NCI-H2081 (cell line): ENCODE results near the gene SLC29A1.

Experiments used
- DNase-seq, 2 experiments: peaks; one replicate each; lab custom pipeline; 2025; lab: John Stamatoyannopoulos, UW

The SLC29A1 gene

DNA sequence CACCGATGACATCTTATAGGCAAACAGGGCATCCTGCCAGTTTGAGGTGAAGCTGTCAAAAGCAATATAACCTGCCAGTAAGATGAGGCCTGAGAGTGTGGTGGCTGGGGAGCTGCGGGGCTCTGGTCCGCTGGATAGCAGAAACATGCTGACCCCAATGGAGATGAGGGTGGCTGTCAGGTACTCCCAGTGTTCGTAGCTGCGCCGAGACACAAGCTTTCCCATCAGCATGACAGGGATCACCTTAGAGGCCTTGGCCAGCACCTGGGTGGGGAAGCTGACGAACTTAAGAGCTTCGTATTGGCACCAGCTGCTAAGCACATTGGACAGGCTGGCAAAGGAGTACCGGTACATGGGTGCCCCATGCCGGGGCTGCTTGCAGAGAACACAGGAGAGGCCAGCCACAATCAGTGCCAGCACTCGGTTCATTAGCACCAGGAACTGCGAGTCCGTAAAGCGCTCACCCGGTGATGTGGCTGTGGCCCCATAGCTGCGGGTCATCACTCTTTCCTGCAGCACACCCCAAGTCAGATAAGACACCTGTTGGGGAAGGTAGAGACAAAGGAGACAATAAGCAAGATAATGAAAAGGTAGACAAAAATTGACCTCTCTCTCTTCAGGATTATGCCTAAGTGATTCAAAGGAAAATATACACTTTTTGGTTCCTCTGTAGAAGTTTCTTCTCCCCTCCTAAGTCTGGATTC, 31.9 kb downstream of the SLC29A1 start:
- no peak for DNase-seq

DNA sequence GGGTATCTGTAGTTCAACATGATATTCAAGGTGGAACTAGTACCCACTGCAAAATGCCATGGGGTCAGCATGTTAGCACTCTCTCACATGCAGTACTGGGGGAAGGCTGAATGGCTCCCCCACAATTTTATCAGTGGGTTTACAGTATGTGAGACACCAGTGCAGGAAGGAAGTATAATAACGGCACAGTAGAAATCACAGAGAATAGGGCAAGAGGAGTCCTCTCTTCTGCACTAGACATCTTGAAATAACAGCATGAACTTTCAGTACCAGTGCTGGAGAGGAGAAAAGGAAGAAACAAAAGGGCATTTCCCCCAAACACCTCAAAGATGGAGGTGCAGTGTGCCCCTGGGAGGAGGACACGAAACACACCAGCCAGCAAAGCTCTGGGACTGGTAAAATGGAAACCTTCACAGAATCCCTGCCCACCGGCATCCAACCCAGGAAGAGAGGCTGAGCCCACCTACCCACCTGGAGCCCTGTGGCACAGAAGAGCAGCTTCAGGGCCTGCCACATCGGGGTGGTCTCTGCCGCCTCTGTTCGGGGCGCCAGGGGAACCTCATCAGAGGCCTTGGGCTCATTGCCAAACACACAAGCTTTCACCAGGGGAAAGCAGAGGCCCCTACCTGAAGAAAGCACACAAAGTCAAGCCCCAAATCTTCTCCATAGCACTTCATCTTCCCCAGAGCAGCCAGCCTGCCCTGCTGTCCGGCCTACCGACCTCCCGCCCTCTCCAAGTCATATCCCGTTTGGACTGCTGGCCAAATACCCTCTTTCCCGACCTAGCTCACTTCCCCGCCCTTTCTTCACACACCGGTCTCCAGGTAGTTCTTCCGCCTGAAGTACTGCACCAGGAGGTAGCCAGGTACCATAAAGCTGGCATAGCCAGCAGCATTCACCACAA, 32.7 kb downstream of the SLC29A1 start:
- DNase-seq: no peak

DNA sequence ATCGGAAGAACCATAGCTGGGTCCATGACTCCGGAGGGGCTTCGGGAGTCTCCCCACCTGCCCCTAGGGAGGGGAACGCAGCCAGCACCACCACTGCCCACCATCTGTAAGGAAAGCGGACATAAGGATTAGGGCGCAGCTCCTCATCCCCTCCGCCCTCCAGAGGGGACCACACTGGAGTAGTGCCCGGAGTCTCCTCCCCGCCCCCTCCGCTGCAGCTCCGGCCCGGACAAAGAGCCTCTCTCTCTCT, 33.3 kb downstream of the SLC29A1 start:
- peak in 1 of 2 experiments; percentile 25 for DNase-seq

DNA sequence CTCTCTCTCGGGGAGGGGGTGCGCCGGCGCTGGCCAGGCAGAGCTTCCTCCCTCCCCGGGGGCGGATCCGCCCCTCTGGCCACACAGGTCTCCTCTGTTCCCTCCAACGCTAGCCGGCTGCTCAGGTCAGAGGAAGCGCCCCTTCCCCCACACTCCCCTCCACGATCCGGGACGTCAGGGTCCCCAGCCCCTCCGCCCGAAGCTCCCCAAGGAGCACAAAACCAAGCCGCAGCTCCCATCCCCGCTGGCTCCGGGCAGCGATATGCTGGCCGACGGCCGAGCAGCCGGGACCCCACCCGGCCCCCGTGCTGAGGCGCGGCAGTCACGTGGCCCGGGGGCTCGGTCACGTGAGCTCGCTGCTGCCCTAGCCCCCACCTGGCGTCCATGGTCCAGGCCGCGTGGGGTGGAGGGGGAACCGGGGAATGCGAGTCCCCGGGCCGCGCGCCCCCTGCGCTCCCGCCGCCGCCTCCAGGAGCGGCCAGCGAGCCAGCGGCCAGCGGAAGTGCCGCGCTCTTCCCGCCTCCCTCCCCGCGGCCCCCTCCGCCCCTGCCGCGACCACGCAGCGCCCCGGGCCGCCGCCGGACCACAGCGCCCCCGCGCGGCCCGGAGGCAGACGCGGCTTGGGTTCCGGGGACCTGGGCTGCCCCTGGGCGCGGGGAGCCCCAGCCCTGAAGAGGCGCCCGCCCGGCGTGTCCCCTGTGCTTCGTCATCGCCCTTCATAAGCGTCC, 33.8 kb downstream of the SLC29A1 start, which contains the start of gene SLC35B2:
Gene SLC35B2, minus strand, starts transcription at position 504 of the 728 bp plus-strand sequence. Its CDS starts 118 bp downstream, at position 386.
- DNase-seq: peak; percentile 52 to 84

DNA sequence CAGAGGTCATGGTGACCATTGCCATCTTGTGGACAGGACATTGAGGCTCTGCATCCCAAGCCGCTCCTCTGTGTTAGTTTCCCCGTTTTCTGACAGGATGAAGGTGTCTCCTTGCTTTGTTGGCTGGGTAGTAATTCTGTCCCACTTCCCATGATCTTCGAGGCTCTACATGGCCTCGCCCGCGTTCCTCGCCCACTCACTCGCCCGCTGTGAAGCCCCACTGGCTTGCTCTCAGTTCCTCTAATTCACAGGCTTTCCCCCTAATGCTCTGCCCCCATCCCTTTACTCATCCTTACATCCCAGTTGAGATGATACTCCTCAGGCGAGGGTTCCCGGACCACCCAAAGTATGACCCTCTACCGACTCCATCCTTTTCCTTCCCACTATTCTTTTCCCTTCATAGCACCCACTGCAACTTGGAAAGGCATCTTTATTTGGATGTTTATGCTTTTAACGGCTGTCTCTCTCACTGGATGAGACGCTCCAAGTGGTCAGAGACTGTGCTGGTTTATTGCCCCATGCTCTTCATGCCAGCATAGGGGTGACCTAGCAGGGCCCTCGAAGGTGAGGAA, 34.4 kb downstream of the SLC29A1 start:
- no peak for DNase-seq

DNA sequence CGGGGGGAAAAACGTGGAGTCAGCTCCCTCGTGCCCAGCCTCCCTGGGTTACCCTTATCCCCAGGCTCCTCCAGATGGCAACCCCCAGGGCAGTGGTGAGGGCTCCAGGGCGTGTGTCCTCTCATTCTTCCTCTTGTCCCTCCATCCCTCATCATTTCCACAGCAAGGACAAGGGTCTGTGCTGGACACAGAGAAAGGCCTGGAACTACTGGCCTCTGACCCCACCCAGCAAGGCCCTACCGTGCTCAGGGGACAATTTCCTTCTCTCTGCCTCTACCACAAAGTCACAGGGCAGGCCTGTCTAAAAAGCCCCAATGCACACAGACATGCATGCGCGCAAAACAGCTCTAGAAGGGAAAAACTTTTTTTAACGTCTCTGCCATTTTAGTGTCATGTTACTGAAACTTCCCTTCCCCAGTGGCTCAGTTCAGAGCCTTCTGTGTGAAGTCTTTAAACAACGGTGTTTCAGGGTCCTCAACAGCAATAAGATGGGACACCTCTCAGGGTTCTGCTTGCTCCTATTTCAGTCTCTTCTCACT, 35.0 kb downstream of the SLC29A1 start:
- DNase-seq: no peak

DNA sequence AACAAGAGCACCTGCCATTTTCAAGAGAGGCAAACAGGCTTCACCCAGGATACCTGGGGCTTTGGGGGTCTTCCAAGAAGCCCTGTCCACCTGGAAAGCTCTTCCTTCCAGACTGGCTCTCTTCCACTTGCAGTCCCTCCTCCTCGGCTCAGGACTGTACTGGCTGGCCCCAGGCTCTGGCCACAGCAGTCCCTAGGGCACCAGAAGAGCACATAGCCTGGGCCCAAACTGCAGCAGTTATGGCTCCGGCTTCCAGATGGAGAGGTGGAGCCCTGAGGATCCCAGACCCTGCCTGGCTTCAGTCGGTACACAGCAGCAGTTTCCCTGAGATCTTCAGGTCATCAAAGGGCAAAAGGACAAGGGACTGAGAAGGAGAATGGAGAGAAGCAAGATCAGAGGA, 35.5 kb downstream of the SLC29A1 start:
- DNase-seq: no peak

DNA sequence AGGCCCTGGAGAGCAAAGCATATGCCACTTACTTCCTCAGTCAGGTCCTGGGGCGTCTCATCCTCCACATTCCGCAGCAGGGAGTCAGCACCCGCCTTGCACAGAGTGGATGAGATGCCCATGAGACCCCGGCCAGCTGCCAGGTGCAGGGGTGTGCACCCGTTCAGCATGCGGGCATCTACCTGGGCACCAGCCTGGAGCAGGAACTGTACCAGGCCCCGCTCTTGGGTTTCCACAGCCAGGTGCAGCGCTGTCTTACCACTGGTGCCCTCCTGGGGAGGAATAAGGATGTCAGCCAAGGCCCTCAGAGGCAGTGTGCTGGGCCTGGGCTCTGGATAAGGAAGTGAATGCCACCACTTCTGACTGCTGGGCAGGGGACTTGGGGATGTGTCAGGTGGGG, 36.6 kb downstream of the SLC29A1 start:
- DNase-seq: no peak

DNA sequence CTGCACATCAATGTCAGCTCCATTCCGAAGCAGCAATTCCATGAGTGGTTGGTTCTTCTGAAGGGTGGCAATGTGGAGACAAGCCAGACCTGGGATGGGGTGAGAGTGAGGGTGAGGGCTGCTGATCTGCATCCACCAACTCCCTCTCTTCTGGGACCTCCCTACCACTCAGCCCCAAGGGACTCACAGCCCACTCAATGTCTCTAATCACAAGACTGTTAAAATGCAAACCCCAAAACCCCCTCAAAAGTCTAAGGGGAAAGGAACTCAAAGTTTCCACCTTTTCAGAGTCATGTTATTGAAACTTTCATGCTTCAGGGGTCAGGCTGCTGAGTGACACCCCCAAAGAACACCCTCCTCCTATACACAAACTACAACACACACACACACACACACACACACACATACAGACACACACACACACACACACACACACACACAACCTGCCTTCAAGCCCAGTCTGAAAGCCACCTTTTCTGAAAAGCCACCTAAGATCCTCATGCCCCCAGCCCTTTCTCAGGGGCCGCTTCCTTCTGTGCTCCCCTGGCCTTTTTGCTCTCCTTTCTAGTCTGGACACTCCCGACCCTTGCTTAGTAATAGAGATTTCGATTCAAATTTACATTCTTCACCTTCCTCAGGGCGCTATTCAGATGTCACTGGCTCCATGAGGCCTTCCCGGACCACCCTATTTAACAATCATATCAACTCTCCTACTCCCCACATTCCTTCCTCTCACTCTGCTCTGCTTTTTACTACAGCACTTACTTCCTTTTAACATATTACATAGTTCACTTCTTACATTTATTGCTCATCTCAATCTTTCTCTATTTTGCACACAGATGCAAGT, 37.3 kb downstream of the SLC29A1 start:
- DNase-seq: no peak

DNA sequence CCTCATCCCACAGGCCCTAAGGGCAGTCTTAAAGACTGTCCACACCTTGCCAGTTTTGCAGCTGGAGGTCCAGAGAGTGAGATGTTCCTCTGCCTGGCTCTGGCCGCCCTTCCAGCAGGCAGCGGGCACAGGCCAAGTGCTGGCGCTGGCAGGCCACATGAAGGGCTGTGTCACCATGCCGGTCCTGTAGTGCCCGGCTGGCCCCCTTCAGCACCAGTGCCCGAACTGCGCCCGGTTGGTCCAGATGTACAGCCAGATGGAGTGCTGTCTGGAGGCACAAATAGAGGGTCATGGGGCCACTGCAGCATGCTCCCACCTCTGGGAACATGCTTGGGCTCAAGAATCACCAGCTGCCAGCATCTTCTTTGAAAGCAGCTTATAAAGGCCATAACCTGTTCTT, 38.2 kb downstream of the SLC29A1 start:
- DNase-seq: no peak

DNA sequence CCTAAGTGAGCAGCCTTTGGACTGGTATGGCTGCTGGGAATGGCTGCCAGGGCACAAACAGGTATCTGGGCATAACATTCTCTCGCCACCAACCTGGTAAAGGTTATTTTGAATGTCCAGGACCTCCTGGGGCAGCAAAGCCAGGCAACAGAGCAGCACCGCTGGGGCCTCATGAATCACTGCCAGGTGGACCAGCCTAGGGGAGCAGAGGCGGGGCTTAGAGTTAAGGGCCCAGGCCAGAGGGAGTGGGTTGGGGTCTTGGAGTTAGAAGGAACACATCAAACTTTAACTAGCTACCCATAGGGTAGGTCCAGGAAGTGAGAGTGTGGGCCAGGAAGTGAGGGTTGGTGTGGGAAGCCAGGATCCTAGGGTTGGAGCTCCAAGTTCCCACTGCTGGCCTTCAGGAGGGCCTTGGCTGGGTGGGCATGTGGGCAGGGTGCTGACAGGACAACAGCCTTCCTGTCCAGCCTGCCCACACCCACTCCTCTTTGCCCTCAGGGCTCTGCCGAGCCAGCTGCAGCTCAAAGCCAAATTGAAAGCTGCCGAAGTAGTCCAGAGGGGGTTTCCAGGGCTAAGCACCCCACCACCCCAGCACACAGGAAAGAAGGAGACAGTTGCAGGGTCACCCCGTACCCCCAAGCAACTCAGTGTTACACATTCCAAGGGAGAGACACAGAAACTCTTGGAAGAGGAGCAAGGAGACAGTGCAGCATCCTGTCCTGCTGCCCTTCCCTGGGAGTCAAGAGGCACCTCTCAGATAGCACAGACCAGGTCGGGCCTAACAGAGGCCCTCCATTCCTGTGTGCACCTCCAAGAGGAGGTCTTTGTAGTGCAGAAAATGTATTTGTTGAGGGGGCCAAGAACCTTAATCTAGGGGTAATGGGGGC, 39.3 kb downstream of the SLC29A1 start:
- no peak for DNase-seq

DNA sequence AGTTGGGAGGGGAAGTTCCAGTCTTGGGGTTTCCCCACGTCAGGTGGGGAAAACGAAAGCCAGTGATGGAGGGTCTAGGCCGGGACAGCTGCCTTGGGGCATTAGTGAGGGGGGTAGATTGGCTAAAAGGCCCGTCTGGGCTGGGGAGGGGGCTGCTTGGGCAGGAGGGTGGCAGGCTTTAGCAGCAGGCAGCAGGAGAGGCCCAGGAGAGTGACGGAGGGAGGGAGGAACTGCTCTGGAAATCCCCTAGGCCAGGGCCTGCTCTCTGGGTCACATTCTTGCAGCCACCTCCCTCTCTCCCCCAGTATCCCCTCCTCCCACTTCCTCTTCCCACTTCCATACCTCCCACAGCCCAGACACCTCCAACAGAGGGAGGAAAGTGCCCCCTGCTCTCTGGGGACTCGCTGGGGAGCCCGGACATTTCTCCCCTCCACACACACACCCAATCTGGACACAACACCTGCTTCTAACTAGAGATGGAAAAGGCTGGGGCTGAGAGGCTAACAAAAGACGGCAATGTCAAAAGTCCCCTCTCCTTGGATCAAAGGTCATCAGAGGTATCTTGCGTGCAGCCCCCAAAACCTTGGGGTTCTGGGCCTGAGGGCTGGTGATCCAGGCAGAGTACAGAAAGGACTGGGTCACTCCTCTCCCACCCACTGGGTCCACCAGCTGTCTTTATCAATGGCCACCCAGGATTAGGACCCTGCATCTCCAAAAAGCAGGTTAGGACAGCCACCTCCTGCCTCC, 40.1 kb downstream of the SLC29A1 start:
- DNase-seq: no peak

DNA sequence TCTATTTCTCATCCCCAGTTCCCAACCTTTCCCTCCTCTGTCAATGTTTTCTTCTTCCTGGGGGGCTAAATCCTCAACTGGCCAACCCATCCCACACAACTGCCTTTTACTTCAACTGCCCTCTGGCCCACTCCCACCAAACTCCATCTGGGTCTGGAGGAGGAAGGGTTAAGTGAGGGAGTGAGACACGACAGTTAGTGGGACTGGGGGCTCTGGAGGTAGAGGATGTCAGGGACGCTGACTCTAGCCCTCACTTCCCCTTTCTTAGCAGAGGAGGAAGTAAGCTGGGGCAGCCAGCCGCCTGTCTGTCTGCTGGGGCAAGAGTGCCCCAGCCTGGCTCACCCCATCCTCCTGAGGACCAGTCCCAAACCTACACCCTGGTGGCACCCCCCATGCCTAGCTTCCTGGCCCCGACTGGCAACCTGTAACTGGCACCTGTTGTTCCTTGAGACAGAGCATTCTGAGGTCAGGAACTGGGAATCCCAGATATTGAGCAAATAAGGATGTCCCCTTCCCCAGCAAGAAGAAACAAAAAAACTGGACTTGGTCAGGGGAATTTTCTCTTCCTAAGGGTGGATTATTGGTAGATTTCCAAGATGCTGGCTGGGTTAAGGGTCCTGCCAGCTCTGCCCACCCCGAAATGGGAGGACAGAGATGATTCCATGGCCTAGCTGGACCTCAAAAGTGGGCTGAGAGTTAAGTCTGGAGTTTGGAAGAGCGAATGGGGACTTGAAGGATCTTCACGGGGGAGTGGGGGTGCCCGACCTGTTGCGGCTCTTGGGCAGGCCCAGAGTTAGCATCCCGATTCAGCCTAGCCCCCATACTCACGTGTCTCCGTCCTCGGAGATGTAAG, 41.0 kb downstream of the SLC29A1 start:
- no peak for DNase-seq

DNA sequence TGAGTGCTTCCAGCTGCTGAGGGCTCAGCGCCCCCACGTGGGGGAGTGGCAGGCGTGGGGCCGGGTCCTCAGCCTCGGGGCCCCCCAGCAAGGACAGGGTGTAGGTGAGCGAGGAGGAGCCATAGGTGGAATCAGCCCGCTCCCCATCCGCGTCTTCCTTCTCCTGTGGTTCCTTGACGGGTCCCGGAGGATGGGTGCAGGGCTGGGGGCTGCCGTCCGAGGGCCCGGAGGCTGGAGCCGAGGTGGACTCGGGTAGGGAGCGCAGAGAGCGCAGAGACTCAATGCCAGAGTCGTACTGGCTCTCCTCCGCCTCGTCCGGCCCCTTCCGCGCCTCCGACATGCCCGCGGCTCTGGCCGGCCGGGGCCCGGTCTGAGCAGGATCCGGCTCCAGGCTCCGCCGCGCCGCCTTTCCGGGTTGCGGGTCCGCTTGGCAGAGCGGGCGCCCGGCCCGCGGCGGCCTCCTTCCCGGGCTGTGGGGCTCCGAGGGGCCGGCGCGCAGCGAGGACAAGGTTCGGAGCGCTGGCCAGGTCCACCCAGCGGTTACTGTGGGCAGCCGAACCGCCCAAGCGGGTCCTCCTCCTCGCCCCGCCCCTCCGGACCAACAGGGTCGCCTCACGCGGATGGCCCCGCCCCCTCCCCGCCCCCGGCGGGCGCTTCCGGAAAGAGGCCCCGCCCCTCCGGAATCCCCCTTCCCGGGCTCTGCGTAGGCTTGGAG, 41.8 kb downstream of the SLC29A1 start, which contains the start of gene NFKBIE:
Gene NFKBIE, minus strand, starts transcription at position 545 of the 715 bp plus-strand sequence. Its CDS starts 205 bp downstream, at position 340.
- peak; percentile 75 to 76 for DNase-seq

DNA sequence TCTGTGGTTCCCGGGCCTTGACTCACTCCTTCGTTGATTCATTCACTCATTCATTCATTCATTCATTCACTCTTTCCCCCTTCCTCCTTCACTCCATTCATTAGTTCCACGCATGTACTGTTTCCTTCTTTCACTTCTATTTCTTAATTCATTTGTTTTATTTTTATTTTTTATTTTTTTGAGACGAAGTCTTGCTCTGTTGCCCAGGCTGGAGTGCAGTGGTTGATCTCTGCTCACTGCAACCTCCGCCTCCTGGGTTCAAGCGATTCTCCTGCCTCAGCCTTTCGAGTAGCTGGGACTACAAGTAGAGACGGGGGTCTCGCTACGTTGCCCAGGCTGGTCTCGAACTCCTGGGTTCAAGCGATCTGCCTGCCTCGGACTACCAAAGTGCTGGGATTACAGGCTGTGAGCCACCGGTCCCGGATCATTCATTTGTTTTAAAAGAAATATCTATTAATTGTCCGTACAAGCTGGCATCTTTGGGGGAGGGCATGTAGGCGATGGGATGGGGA, 42.4 kb downstream of the SLC29A1 start:
- DNase-seq: no peak

DNA sequence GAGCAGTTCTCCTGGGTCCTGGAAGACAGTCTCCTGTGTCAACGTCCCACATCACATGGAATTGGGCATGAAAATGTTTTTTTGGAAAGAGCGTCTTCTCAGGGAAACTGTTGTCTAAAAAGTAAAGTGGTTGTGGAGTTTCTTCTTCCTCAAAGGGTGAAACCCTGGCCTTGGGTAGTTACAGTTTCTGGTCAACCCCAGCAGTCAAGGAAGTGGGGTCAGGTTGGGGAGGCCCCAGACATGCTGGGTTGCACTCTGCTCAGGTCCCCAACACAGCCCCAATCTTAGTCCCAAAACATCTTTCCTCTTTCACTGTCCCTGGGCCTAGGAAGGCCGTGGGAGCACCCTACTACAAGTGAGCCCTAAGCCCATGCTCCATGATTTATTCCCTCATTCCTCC, 43.0 kb downstream of the SLC29A1 start:
- DNase-seq: no peak

DNA sequence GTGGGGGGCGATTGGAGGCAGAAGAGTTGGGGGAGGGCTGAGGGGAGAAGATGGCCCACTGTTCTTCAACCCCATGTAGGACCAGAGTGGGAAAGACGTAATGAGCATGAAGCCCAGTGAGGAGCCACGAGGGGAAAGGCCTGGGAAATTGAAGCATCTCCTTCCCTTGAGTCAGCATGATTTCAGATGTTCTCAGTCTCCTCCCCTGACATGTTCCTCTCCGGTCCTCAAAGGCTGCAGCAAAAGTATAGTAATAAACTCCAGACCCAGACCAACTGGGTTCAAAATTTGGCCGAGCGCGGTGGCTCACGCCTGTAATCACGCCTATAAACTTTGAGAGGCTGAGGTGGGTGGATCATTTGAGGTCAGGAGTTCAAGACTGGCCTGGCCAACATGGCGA, 43.9 kb downstream of the SLC29A1 start:
- no peak for DNase-seq
